Peyer's patch (tissue), 4 donors: ENCODE measurements around the gene SCUBE3.

Experiments
- CTCF ChIP-seq, 6 experiments: fragments of 450-650 bp in 4 of 6; fragments of 200-600 bp in 2 of 6; sonication (generic) in 1 of 6; IDR thresholded peaks; one replicate each; pipeline ENCODE4 v1.5.1; 2017 to 2019; ENCODE audit warnings: antibody characterized with exemption in 6 of 6, mild to moderate bottlenecking in 3 of 6, moderate library complexity in 1 of 6
- POLR2A ChIP-seq, 2 donors: fragments of 450-650 bp; IDR thresholded peaks; one replicate each; pipeline ENCODE4 v1.5.1; 2017; ENCODE audit warnings: antibody characterized with exemption in 2 of 2, mild to moderate bottlenecking in 2 of 2, moderate library complexity in 2 of 2

GRCh38 chr6:35177157-35177556, 36.6 kb upstream of the SCUBE3 start:
- TF ChIP-seq CTCF (IDR thresholded peaks at IDR 0.05): no peak
- no peak for TF ChIP-seq POLR2A (IDR thresholded peaks at IDR 0.05)
